Astrocyte of the cerebellum (primary cell): Measurements from ENCODE around the gene MYH16.

ENCODE experiments used
- DNase-seq: peaks from one replicate; pipeline ENCODE4 v3.0.0-alpha.2; 2011; ENCODE audit warnings: low read depth
- H3K4me3 ChIP-seq: 2 replicates; pipeline ENCODE4 v1.5.1; 2011; ENCODE audit warnings: mild to moderate bottlenecking, low read depth, low read length, moderate library complexity
- CTCF ChIP-seq: IDR thresholded peaks from 2 replicates; pipeline ENCODE4 v1.5.1; 2012; ENCODE audit warnings: low read length, low read depth, moderate library complexity, mild to moderate bottlenecking; ENCODE audit errors: missing control alignments
- in situ Hi-C: cut with HindIII; loops from 2 replicates; pipeline ENCODE4 v1.10.0; 2017; ENCODE audit warnings: low sequenced_read_pairs

The MYH16 gene

DNA sequence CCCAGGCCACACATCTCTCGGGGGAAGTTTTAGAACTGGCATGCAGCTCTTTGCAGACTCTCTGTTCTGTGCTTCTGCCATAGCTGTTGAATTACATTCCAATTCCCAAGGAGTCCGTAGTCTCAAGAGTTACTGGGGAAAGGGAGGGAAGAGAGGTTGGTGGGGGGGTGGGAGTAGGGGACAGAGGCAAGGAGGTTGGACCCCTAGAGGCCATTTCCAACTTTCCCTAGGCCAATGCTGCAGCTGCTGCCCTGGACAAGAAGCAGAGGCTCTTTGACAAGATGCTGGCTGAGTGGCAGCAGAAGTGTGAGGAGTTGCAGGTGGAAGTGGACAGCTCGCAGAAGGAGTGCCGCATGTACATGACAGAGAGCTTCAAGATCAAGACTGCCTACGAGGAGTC lies 23.8 kb downstream of the MYH16 start:
- no peak for TF ChIP-seq CTCF
- no peak overlapping the region for H3K4me3 ChIP-seq
- in situ Hi-C loops, result no loop called here
- DNase-seq, result no peak

DNA sequence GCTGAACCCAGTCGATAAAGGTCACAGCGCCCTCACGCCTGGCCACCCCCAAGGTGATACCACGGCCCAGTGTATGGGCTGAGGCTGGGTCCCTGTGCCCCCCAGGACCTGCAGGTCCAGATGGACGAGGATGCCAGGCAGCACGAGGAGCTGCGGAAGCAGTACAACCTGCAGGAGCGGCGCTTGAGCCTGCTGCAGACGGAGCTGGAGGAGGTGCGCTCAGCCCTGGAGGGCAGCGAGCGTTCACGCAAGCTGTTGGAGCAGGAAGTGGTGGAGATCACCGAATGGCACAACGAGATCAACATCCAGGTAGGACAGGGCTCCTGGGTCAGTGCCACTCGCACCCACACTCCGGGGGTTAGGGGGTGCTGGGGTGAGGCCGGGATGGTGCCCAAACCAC lies 28.9 kb downstream of the MYH16 start:
- in situ Hi-C loops, result loop anchor here (25.0 kb wide), 1 partner anchor 289 kb away; no protein-coding TSS in a partner anchor
- H3K4me3 ChIP-seq, result no peak overlapping the region
- no peak for TF ChIP-seq CTCF
- DNase-seq, result no peak

DNA sequence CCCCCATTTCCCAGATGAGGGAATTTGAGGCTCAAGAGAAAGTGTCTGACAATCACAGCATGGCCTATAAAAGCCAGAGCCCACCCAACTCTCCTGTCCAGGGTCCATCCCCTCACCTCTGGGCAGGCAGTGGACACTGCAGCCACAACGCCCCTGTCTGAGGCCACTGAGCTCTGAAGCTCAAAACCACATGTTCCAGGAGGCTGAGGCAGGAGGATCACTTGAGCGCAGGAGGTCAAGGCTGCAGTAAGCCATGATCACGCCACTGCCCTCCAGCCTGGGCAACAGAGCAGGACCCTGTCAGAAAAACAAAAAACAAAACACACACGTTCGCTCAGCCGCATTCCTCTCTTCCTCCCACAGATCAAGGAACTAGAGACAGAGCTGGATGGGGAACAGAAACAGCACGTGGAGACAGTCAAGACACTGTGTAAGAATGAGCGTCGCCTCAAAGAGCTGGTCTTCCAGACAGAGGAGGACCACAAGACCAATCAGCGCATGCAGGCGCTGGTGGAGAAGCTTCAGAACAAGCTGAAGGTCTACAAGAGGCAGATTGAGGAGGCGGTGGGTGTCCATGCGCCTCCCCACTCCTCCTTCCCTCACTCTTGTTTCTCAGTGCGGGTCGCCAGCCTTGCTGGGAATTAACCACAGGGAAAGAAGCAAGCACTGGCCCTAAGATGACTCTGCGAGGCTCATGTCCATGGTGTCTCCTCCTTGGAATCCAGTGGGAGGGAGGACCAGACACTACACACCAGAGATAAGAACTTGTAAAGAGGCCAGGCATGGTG lies 33.0 kb downstream of the MYH16 start:
- TF ChIP-seq CTCF, result no peak
- DNase-seq, result no peak
- no peak overlapping the region for H3K4me3 ChIP-seq
- in situ Hi-C loops, result loop anchor here (25.0 kb wide), 1 partner anchor 293 kb away; no protein-coding TSS in a partner anchor

DNA sequence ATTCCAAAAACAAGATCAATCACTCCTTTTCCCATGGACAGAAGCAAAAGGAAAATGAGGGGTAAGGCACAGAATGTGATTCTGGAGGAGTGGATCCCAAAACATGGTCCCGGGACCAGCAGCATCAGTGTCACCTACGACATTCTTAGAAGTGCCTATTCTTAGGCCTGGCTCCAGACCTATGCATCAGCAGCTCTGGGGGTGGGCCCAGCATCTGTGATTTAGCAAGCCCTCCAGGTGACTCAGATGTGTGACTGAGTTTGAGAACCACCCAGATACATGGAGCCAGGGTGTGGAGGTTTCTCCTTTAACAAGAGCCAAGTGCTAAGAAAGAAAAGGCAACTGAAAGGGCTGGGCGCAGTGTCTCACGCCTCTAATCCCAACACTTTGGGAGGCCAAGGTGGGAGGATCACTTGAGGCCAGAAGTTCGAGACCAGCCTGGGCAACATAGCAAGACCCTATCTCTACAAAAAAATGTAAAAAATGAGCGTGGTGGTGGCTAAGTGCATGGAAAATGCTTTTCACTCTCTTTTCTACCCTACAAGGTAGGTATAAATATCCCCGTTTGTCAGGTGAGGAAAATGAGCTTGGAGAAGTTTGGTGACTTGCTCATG lies 35.9 kb downstream of the MYH16 start:
- TF ChIP-seq CTCF, result no peak
- no peak for DNase-seq
- no peak overlapping the region for H3K4me3 ChIP-seq
- in situ Hi-C loops, result loop anchor here (25.0 kb wide), 1 partner anchor 296 kb away; no protein-coding TSS in a partner anchor

GRCh38 chr7:99309111-99309510 lies 36.5 kb downstream of the MYH16 start:
- in situ Hi-C loops, result loop anchor here (25.0 kb wide), 1 partner anchor 297 kb away; no protein-coding TSS in a partner anchor
- TF ChIP-seq CTCF, result no peak
- H3K4me3 ChIP-seq, result no peak overlapping the region
- DNase-seq, result no peak

DNA sequence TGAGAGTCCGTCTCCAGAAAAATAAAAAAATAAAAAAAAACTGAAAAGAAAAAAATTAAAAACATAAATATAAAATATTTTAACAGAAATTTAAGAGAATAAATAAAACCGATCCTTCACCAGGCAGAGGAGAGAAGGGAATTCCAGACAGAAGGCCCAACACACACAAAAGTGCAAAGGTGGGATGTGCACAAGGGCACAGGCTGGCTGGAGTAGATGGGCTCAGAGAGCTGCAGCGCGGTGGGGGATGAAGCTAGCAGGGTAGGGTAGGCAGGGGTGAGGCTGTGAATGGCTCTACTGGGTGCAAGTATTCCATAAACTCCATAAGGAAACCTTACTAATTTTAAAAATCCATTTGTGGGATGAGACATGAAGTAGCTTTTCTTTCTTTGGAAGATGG lies 37.4 kb downstream of the MYH16 start:
- TF ChIP-seq CTCF, result no peak
- in situ Hi-C loops, result loop anchor here (25.0 kb wide), 1 partner anchor 298 kb away; no protein-coding TSS in a partner anchor
- DNase-seq, result no peak
- no peak overlapping the region for H3K4me3 ChIP-seq
